Measurements from ENCODE around the gene VTI1A. TPM values are rescaled to one million over a fixed set of nuclear protein-coding genes. Genes with fewer than 3 reads are reported as not detected.

The VTI1A gene
- total and polyA plus RNA-seq, 2 experiments from 2014 or later: 26.8 to 31.0 TPM

DNA sequence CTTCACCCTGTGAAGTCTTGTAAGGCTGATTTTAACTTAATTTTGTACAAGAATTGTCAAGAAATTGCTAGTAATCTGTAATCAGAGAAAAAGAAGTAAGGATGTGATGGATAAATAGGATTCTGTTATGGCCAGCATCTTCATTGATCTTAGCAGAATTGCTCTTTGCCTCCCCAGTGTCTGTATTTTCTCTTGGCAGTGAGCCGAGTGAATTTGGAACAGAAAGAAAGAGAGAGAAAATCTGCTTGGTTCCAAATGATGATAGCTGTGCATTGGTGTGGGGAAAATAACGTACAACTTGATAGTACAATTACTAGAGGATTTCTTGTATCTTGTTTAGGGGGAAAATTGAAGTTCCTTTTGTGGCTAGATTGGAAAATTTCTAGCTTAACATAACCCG is 34.6 kb downstream of the VTI1A start (continued):
- TF ChIP-seq, protein P1, sequence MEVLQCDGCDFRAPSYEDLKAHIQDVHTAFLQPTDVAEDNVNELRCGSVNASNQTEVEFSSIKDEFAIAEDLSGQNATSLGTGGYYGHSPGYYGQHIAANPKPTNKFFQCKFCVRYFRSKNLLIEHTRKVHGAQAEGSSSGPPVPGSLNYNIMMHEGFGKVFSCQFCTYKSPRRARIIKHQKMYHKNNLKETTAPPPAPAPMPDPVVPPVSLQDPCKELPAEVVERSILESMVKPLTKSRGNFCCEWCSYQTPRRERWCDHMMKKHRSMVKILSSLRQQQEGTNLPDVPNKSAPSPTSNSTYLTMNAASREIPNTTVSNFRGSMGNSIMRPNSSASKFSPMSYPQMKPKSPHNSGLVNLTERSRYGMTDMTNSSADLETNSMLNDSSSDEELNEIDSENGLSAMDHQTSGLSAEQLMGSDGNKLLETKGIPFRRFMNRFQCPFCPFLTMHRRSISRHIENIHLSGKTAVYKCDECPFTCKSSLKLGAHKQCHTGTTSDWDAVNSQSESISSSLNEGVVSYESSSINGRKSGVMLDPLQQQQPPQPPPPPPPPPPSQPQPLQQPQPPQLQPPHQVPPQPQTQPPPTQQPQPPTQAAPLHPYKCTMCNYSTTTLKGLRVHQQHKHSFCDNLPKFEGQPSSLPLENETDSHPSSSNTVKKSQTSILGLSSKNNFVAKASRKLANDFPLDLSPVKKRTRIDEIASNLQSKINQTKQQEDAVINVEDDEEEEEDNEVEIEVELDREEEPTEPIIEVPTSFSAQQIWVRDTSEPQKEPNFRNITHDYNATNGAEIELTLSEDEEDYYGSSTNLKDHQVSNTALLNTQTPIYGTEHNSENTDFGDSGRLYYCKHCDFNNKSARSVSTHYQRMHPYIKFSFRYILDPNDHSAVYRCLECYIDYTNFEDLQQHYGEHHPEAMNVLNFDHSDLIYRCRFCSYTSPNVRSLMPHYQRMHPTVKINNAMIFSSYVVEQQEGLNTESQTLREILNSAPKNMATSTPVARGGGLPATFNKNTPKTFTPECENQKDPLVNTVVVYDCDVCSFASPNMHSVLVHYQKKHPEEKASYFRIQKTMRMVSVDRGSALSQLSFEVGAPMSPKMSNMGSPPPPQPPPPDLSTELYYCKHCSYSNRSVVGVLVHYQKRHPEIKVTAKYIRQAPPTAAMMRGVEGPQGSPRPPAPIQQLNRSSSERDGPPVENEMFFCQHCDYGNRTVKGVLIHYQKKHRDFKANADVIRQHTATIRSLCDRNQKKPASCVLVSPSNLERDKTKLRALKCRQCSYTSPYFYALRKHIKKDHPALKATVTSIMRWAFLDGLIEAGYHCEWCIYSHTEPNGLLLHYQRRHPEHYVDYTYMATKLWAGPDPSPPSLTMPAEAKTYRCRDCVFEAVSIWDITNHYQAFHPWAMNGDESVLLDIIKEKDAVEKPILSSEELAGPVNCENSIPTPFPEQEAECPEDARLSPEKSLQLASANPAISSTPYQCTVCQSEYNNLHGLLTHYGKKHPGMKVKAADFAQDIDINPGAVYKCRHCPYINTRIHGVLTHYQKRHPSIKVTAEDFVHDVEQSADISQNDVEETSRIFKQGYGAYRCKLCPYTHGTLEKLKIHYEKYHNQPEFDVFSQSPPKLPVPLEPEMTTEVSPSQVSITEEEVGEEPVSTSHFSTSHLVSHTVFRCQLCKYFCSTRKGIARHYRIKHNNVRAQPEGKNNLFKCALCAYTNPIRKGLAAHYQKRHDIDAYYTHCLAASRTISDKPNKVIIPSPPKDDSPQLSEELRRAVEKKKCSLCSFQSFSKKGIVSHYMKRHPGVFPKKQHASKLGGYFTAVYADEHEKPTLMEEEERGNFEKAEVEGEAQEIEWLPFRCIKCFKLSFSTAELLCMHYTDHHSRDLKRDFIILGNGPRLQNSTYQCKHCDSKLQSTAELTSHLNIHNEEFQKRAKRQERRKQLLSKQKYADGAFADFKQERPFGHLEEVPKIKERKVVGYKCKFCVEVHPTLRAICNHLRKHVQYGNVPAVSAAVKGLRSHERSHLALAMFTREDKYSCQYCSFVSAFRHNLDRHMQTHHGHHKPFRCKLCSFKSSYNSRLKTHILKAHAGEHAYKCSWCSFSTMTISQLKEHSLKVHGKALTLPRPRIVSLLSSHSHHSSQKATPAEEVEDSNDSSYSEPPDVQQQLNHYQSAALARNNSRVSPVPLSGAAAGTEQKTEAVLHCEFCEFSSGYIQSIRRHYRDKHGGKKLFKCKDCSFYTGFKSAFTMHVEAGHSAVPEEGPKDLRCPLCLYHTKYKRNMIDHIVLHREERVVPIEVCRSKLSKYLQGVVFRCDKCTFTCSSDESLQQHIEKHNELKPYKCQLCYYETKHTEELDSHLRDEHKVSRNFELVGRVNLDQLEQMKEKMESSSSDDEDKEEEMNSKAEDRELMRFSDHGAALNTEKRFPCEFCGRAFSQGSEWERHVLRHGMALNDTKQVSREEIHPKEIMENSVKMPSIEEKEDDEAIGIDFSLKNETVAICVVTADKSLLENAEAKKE (CRISPR knock-in tag; IDR thresholded peaks at IDR 0.05): no peak
- TF ChIP-seq ZNF331 (CRISPR knock-in tag; IDR thresholded peaks at IDR 0.05; ENCODE audit: low read depth): no peak
- no peak for TF ChIP-seq STAT1 (IDR thresholded peaks at IDR 0.05; ENCODE audit: unreplicated experiment)
- TF ChIP-seq, protein P2, sequence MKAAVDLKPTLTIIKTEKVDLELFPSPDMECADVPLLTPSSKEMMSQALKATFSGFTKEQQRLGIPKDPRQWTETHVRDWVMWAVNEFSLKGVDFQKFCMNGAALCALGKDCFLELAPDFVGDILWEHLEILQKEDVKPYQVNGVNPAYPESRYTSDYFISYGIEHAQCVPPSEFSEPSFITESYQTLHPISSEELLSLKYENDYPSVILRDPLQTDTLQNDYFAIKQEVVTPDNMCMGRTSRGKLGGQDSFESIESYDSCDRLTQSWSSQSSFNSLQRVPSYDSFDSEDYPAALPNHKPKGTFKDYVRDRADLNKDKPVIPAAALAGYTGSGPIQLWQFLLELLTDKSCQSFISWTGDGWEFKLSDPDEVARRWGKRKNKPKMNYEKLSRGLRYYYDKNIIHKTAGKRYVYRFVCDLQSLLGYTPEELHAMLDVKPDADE (IDR thresholded peaks at IDR 0.05): no peak
- no peak for TF ChIP-seq POLR2AphosphoS5 (IDR thresholded peaks at IDR 0.05; ENCODE audit: low read depth)
- TF ChIP-seq NANOG (IDR thresholded peaks at IDR 0.05; ENCODE audit: borderline replicate concordance): no peak
- TF ChIP-seq, protein P3, sequence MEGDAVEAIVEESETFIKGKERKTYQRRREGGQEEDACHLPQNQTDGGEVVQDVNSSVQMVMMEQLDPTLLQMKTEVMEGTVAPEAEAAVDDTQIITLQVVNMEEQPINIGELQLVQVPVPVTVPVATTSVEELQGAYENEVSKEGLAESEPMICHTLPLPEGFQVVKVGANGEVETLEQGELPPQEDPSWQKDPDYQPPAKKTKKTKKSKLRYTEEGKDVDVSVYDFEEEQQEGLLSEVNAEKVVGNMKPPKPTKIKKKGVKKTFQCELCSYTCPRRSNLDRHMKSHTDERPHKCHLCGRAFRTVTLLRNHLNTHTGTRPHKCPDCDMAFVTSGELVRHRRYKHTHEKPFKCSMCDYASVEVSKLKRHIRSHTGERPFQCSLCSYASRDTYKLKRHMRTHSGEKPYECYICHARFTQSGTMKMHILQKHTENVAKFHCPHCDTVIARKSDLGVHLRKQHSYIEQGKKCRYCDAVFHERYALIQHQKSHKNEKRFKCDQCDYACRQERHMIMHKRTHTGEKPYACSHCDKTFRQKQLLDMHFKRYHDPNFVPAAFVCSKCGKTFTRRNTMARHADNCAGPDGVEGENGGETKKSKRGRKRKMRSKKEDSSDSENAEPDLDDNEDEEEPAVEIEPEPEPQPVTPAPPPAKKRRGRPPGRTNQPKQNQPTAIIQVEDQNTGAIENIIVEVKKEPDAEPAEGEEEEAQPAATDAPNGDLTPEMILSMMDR (conservative IDR thresholded peaks at IDR 0.05; ENCODE audit: low read depth in 2 of 2): no peak
- TF ChIP-seq ZNF114 (CRISPR knock-in tag; IDR thresholded peaks at IDR 0.05): no peak
- no peak for TF ChIP-seq CREB1 (CRISPR knock-in tag; IDR thresholded peaks at IDR 0.05; ENCODE audit: low read depth)
- no peak for TF ChIP-seq EZH2 (IDR thresholded peaks at IDR 0.05; ENCODE audit: low read depth, unreplicated experiment)
- TF ChIP-seq EZH2phosphoT487 (IDR thresholded peaks at IDR 0.05; ENCODE audit: unreplicated experiment): no peak
